Neural progenitor cell (in vitro differentiated cells): ENCODE measurements around the gene CDC42EP4.

ENCODE experiments used
- EZH2 ChIP-seq: fragments of 200-600 bp; sonication (generic); IDR thresholded peaks from 2 replicates; pipeline ENCODE4 v1.6.1; 2017; ENCODE audit warnings: antibody characterized with exemption, mild to moderate bottlenecking, moderate library complexity
- EZH2phosphoT487 ChIP-seq: fragments of 200-600 bp; sonication (generic); IDR thresholded peaks from 2 replicates; pipeline ENCODE4 v1.6.1; 2017; ENCODE audit warnings: antibody characterized with exemption
- TF ChIP-seq, protein P1 (sequence below): fragments of 200-600 bp; sonication (generic); IDR thresholded peaks from 2 replicates; pipeline ENCODE4 v1.5.1; 2017; ENCODE audit warnings: antibody characterized with exemption, mild to moderate bottlenecking

DNA sequence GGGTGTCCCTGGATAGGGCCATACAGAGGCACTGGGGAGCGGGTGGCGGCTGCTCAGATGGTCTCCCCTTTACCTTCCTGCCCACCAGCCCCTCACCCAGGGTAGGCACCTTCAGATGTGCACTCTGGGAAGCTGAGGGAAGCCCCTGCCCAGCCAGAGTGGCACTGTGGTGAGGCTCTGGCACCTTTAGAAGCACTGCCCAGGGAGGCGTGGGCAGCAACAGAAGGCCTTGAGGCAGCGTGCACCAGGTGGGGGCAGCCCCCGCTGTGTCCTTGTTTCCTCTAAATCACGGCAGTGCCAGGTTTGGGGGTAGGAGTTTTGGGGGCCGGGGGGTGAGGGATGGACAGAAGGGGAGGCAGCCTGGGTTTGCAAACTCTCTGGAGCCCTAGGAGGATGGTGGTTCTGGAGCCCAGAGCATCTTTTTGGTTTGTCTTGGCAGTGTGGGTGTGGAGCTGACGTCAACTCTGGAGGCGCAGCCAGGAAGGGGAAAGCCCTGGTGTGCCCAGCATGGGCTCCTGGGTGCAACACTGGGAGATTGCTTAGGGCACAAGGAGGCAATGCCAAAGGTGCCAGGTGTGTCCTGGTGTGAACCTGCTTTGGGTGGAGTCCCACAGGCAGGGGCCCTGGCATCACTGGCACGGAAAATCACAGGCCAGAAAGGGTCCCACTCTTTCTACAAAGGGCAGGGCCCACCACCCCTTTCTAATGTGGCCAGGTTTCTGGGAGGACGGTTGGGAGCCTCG, 23.1 kb upstream of the CDC42EP4 start:
- TF ChIP-seq, protein P1, sequence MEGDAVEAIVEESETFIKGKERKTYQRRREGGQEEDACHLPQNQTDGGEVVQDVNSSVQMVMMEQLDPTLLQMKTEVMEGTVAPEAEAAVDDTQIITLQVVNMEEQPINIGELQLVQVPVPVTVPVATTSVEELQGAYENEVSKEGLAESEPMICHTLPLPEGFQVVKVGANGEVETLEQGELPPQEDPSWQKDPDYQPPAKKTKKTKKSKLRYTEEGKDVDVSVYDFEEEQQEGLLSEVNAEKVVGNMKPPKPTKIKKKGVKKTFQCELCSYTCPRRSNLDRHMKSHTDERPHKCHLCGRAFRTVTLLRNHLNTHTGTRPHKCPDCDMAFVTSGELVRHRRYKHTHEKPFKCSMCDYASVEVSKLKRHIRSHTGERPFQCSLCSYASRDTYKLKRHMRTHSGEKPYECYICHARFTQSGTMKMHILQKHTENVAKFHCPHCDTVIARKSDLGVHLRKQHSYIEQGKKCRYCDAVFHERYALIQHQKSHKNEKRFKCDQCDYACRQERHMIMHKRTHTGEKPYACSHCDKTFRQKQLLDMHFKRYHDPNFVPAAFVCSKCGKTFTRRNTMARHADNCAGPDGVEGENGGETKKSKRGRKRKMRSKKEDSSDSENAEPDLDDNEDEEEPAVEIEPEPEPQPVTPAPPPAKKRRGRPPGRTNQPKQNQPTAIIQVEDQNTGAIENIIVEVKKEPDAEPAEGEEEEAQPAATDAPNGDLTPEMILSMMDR, result no peak
- TF ChIP-seq EZH2phosphoT487 (no peak), EZH2 (no peak)
